ENCODE results near the gene GPR31. TPM values are rescaled to one million over a fixed set of nuclear protein-coding genes. Genes with fewer than 3 reads are reported as not detected.
A peak's percentile ranks its signal among the peaks of the same experiment; 100 is the strongest.

The GPR31 gene
- total and polyA plus RNA-seq, 2 donors (not counting 1 experiment from before 2014, with no cell fraction given): not detected

DNA sequence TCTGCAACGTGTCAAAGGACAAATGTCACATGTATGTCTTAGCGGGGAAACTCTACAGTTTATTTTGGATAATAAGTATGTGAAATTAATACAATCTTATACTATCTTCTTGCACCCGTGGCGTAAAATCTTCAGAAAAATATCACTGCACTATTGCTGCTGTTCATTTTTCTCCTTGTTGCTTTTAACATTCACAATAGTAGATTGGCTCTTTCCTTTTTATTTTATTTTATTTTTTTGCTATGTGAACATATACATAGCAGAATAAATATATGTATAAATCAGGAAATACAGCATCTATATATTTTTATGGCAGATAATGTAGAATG, 15.4 kb downstream of the GPR31 start:
- TF ChIP-seq, protein P1, sequence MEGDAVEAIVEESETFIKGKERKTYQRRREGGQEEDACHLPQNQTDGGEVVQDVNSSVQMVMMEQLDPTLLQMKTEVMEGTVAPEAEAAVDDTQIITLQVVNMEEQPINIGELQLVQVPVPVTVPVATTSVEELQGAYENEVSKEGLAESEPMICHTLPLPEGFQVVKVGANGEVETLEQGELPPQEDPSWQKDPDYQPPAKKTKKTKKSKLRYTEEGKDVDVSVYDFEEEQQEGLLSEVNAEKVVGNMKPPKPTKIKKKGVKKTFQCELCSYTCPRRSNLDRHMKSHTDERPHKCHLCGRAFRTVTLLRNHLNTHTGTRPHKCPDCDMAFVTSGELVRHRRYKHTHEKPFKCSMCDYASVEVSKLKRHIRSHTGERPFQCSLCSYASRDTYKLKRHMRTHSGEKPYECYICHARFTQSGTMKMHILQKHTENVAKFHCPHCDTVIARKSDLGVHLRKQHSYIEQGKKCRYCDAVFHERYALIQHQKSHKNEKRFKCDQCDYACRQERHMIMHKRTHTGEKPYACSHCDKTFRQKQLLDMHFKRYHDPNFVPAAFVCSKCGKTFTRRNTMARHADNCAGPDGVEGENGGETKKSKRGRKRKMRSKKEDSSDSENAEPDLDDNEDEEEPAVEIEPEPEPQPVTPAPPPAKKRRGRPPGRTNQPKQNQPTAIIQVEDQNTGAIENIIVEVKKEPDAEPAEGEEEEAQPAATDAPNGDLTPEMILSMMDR (IDR thresholded peaks at IDR 0.05): peak; percentile 54
- no peak for TF ChIP-seq EZH2 (IDR thresholded peaks at IDR 0.05; ENCODE audit: borderline replicate concordance, insufficient read depth, low read depth, low read length, poor library complexity, severe bottlenecking)
- no peak for DNase-seq
- Mint-ChIP-seq H3K27ac (peak overlapping the region; percentile 92), H3K27me3 (no peaks in the 10 kb centered on the region), H3K4me1 (peaks cover 55% of the 10 kb centered on the region), H3K9me3 (ENCODE audit: insufficient read depth) (no peaks in the 10 kb centered on the region), H3K4me3 (no peak overlapping the region)
- ChIA-PET POLR2A (interaction anchor here (1.3 to 2.8 kb wide), 6 partner anchors 19 to 192 kb away, joined by 3 to 21 read pairs (median 6); partner anchors contain the start of genes CCR6 and RNASET2), CTCF (interaction anchor here (0.8 to 21.7 kb wide), 28 partner anchors 10 to 371 kb away, joined by 3 to 437 read pairs (median 10); partner anchors contain the start of genes CCR6 and CEP43)
- Histone ChIP-seq H2AFZ (ENCODE audit: insufficient read depth, low read depth, low read length, poor library complexity, severe bottlenecking) (peak overlapping the region; percentile 5), H3K27me3 (replicated peaks in 1 of 4; ENCODE audit: control extremely low read depth in 1 of 4, control insufficient read depth in 3 of 4, insufficient read depth in 4 of 4, low read length in 3 of 4) (no peaks in the 10 kb centered on the region), H3K4me1 (ENCODE audit: control insufficient read depth in 2 of 2, insufficient read depth in 2 of 2, low read length in 2 of 2) (peaks cover 32 to 34% of the 10 kb centered on the region in 2 donors), H3K4me3 (ENCODE audit: control extremely low read depth in 1 of 5, extremely low read depth in 1 of 5, insufficient read depth in 1 of 5, low read depth in 2 of 5, low read length in 4 of 5) (no peak overlapping the region), H3K79me2 (ENCODE audit: control insufficient read depth, insufficient read depth, low read length) (peaks cover 81% of the 10 kb centered on the region), H3K4me2 (replicated peaks; ENCODE audit: low read depth, low read length, poor library complexity, severe bottlenecking) (peak overlapping the region; percentile 43), H3K9me3 (ENCODE audit: control extremely low read depth in 1 of 3, control insufficient read depth in 2 of 3, insufficient read depth in 1 of 3, low read length in 2 of 3) (no peaks in the 10 kb centered on the region), H3K36me3 (replicated peaks in 1 of 2; ENCODE audit: control extremely low read depth in 1 of 2, control insufficient read depth in 1 of 2, extremely low read depth in 1 of 2, insufficient read depth in 2 of 2, low read length in 1 of 2) (peaks cover 0 to 21% of the 10 kb centered on the region in 2 experiments), H3K9ac (ENCODE audit: low read length) (no peak overlapping the region), H4K20me1 (ENCODE audit: control insufficient read depth, insufficient read depth, low read length, poor library complexity, severe bottlenecking) (peaks cover 7% of the 10 kb centered on the region), H3K27ac (ENCODE audit: low read length in 2 of 2) (peak overlapping the region; percentile 50 to 68)
- no CpG with 5 or more reads among the region's 4 CpGs for WGBS (ENCODE audit: insufficient coverage)
- ATAC-seq (ENCODE audit: low read depth): no peak
- intact Hi-C loops (cut with micrococcal nuclease): loop anchor here (1.0 kb wide), 6 partner anchors 63 to 367 kb away; no protein-coding TSS in a partner anchor

DNA sequence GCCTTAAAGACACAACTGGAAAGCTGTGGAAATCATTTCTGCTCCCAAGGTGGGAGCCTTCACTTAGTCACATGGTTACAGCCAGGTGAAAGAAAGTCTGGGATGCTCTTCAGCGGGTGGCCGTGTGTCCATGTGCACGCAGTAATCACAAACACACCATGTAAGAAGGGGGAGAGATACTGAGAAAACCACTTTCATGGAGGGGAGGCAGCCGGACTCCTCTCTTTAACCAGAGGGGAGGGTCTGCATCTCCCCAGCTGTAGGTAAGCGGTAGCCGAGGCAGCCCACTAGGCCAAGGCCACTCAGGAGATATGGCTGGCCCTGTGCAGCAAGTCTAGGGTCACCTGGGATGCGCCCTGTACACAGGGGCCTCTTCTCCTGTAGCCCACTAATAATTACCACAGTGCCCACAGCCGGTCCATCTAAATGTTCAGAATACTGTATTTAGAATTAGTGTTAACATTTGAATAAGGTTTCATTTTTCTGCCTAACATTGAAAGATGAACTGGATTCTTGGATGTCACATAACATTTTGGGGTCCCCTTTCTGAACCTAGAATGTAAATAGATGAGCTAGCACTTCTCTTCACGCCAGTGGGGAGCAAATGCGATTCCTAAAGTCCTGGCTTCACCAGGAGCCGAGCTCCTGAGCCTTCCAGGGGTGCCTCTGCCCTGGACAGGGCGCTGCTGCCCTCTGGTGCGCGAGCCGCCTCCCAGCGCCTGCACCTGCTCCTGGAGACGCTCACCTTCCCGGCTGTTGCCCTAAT, 15.9 kb downstream of the GPR31 start:
- H3K27me3 Mint-ChIP-seq: no peaks in the 10 kb centered on the region
- DNase-seq (peak; percentile 77), ATAC-seq (ENCODE audit: low read depth) (peak; percentile 61)
- H3K9me3 ChIP-seq (ENCODE audit: control extremely low read depth in 1 of 3, control insufficient read depth in 2 of 3, insufficient read depth in 1 of 3, low read length in 2 of 3): no peaks in the 10 kb centered on the region
- peaks cover 7% of the 10 kb centered on the region for H4K20me1 ChIP-seq (ENCODE audit: control insufficient read depth, insufficient read depth, low read length, poor library complexity, severe bottlenecking)
- peaks cover 0 to 26% of the 10 kb centered on the region in 2 experiments for H3K36me3 ChIP-seq (replicated peaks in 1 of 2; ENCODE audit: control extremely low read depth in 1 of 2, control insufficient read depth in 1 of 2, extremely low read depth in 1 of 2, insufficient read depth in 2 of 2, low read length in 1 of 2)
- no peaks in the 10 kb centered on the region for H3K9me3 Mint-ChIP-seq (ENCODE audit: insufficient read depth)
- intact Hi-C loops (cut with micrococcal nuclease): loop anchor here (1.0 kb wide), 6 partner anchors 63 to 367 kb away; no protein-coding TSS in a partner anchor
- H3K9ac ChIP-seq (ENCODE audit: low read length): peak overlapping the region; percentile 24
- peaks cover 84% of the 10 kb centered on the region for H3K79me2 ChIP-seq (ENCODE audit: control insufficient read depth, insufficient read depth, low read length)
- H3K4me1 ChIP-seq (ENCODE audit: control insufficient read depth in 2 of 2, insufficient read depth in 2 of 2, low read length in 2 of 2): peaks cover 32 to 39% of the 10 kb centered on the region in 2 donors
- peak overlapping the region; percentile 92 for H3K27ac Mint-ChIP-seq
- peaks cover 61% of the 10 kb centered on the region for H3K4me1 Mint-ChIP-seq
- peak overlapping the region; percentile 62 for H3K4me3 Mint-ChIP-seq
- peak overlapping the region; percentile 50 to 68 for H3K27ac ChIP-seq (ENCODE audit: low read length in 2 of 2)
- no peak for TF ChIP-seq EZH2 (IDR thresholded peaks at IDR 0.05; ENCODE audit: borderline replicate concordance, insufficient read depth, low read depth, low read length, poor library complexity, severe bottlenecking)
- TF ChIP-seq, protein P1 (IDR thresholded peaks at IDR 0.05): peak; percentile 98
- ChIA-PET CTCF (interaction anchor here (0.6 to 21.7 kb wide), 39 partner anchors 11 to 848 kb away, joined by 3 to 437 read pairs (median 6); partner anchors contain the start of genes CCR6, CEP43 and RNASET2), POLR2A (interaction anchor here (0.7 to 2.8 kb wide), 9 partner anchors 12 to 192 kb away, joined by 3 to 21 read pairs (median 4); partner anchors contain the start of genes CCR6 and RNASET2)
- H2AFZ ChIP-seq (ENCODE audit: insufficient read depth, low read depth, low read length, poor library complexity, severe bottlenecking): peak overlapping the region; percentile 5
- H3K4me3 ChIP-seq (ENCODE audit: control extremely low read depth in 1 of 5, extremely low read depth in 1 of 5, insufficient read depth in 1 of 5, low read depth in 2 of 5, low read length in 4 of 5): no peak overlapping the region
- peak overlapping the region; percentile 43 for H3K4me2 ChIP-seq (replicated peaks; ENCODE audit: low read depth, low read length, poor library complexity, severe bottlenecking)
- WGBS (ENCODE audit: insufficient coverage): 38% methylated on average over 12 of the region's 18 CpGs
- H3K27me3 ChIP-seq (replicated peaks in 1 of 4; ENCODE audit: control extremely low read depth in 1 of 4, control insufficient read depth in 3 of 4, insufficient read depth in 4 of 4, low read length in 3 of 4): no peaks in the 10 kb centered on the region
